ENCODE results near the gene LNPEP.

GRCh38 chr5:96997265-96997859 lies 61.5 kb downstream of the LNPEP start:
- TF ChIP-seq CTCF (IDR thresholded peaks at IDR 0.05) (peak; percentile 78), EZH2 (IDR thresholded peaks at IDR 0.05; ENCODE audit: borderline replicate concordance, insufficient read depth, low read depth, low read length, poor library complexity, severe bottlenecking) (no peak)

Measured in B cell (primary cell).